Left lung (tissue), 10 donors: ENCODE results near the gene DDX59. TPM values are rescaled to one million over a fixed set of nuclear protein-coding genes. Genes with fewer than 3 reads are reported as not detected.

Experiments
- ATAC-seq: fragments of 200-7000 bp; cut with Tn5 transposase; one replicate; pipeline ENCODE4 v1.9.1; 2020; ENCODE audit warnings: moderate library complexity
- DNase-seq, 4 donors: peaks; one replicate each; pipeline ENCODE4 v3.0.0-alpha.2; 2013 to 2020
- H3K27ac ChIP-seq, 2 donors: fragments of 200-600 bp; sonication (generic) in 1 of 2; one replicate each; pipeline versions ENCODE4 v1.5.0 to v1.8.0; 2020 to 2021
- H3K27me3 ChIP-seq, 2 donors: fragments of 200-600 bp; sonication (generic) in 1 of 2; one replicate each; pipeline versions ENCODE4 v1.5.0 to v1.8.0; 2020 to 2021
- H3K36me3 ChIP-seq, 2 donors: fragments of 200-600 bp; sonication (generic) in 1 of 2; one replicate each; pipeline versions ENCODE4 v1.5.0 to v1.8.0; 2020 to 2021
- H3K4me1 ChIP-seq, 2 donors: fragments of 200-600 bp; one replicate each; pipeline ENCODE4 v1.8.0; 2021
- H3K4me3 ChIP-seq, 2 donors: fragments of 200-600 bp; sonication (generic) in 1 of 2; one replicate each; pipeline versions ENCODE4 v1.5.0 to v1.8.0; 2020 to 2021; ENCODE audit warnings: mild to moderate bottlenecking in 1 of 2
- H3K9me3 ChIP-seq, 2 donors: fragments of 200-600 bp; sonication (generic) in 1 of 2; one replicate each; pipeline versions ENCODE4 v1.5.0 to v1.8.0; 2020 to 2021
- CTCF ChIP-seq, 2 donors: fragments of 200-600 bp; sonication (generic) in 1 of 2; IDR thresholded peaks; one replicate each; pipeline versions ENCODE4 v1.5.0 to v1.8.0; 2021; ENCODE audit warnings: antibody characterized with exemption in 2 of 2
- intact Hi-C, 2 donors: fragments of 100-400 bp; cut with DNase I; formaldehyde crosslinking; loops; one replicate each; pipeline versions ENCODE4 v1.11.2 to v1.14.2; 2022
- polyA plus RNA-seq, 6 donors: library from polyadenylated mRNA; unstranded; fragments of 120-200 nt; gene quantifications; one replicate each; pipeline ENCODE4 v1.2.1, GENCODE V29; 2013; ENCODE audit not compliant: insufficient read length in 6 of 6
- total RNA-seq, 2 donors: library from RNA; stranded (reverse); fragmentation: NEBNext Ultra II Directional; extraction: Animal tissue kit (Norgen Biotek cat#: 25700); gene quantifications; one replicate each; pipeline ENCODE4 v1.2.1, GENCODE V29; 2021
- donor health status: DM: no; HTN: yes; CAD: no.
- donor health status: DM: no; HTN: no; CAD: no.

DDX59 gene
- total and polyA plus RNA-seq, 8 donors: 15.4 to 36.4 (median 31.3) TPM

GRCh38 chr1:200654660-200655059 lies 15.0 kb downstream of the DDX59 start:
- H3K4me1 ChIP-seq: peaks cover 0 to 6% of the 10 kb centered on the region in 2 donors
- TF ChIP-seq CTCF (IDR thresholded peaks at IDR 0.05): no peak
- H3K27ac ChIP-seq: peak overlapping the region in 1 of 2 donors; percentile 28
- H3K4me3 ChIP-seq: no peak overlapping the region
- DNase-seq: no peak
- no peaks in the 10 kb centered on the region for H3K27me3 ChIP-seq
- H3K9me3 ChIP-seq: no peaks in the 10 kb centered on the region
- ATAC-seq: no peak
- intact Hi-C loops: no loop called here
- H3K36me3 ChIP-seq: peaks cover 0 to 96% of the 10 kb centered on the region in 2 donors

- no peak overlapping the region for H3K4me3 ChIP-seq
- intact Hi-C loops: no loop called here
- TF ChIP-seq CTCF (IDR thresholded peaks at IDR 0.05): no peak
- H3K4me1 ChIP-seq: peaks cover 0 to 6% of the 10 kb centered on the region in 2 donors
- no peaks in the 10 kb centered on the region for H3K27me3 ChIP-seq
- H3K9me3 ChIP-seq: no peaks in the 10 kb centered on the region
- H3K36me3 ChIP-seq: peaks cover 0 to 97% of the 10 kb centered on the region in 2 donors
- H3K27ac ChIP-seq: no peak overlapping the region
- no peak for DNase-seq
- no peak for ATAC-seq
Measured at GRCh38 chr1:200653022-200653462, 16.7 kb downstream of the DDX59 start.

GRCh38 chr1:200652378-200652777 lies 17.3 kb downstream of the DDX59 start:
- Histone ChIP-seq H3K27ac (no peak overlapping the region), H3K36me3 (peaks cover 0 to 97% of the 10 kb centered on the region in 2 donors), H3K4me1 (peaks cover 0 to 6% of the 10 kb centered on the region in 2 donors), H3K9me3 (no peaks in the 10 kb centered on the region), H3K4me3 (no peak overlapping the region), H3K27me3 (no peaks in the 10 kb centered on the region)
- DNase-seq: no peak
- intact Hi-C loops: no loop called here
- no peak for TF ChIP-seq CTCF (IDR thresholded peaks at IDR 0.05)
- ATAC-seq: no peak

GRCh38 chr1:200646515-200646914 lies 23.2 kb downstream of the DDX59 start:
- Histone ChIP-seq H3K27ac (no peak overlapping the region), H3K4me3 (no peak overlapping the region), H3K4me1 (peaks cover 0 to 16% of the 10 kb centered on the region in 2 donors), H3K9me3 (no peaks in the 10 kb centered on the region), H3K27me3 (no peaks in the 10 kb centered on the region), H3K36me3 (peaks cover 2 to 84% of the 10 kb centered on the region in 2 donors)
- TF ChIP-seq CTCF (IDR thresholded peaks at IDR 0.05): no peak
- DNase-seq (no peak), ATAC-seq (no peak)
- intact Hi-C loops: no loop called here

- ATAC-seq: no peak
- Histone ChIP-seq H3K4me3 (no peak overlapping the region), H3K9me3 (no peaks in the 10 kb centered on the region), H3K36me3 (peaks cover 2 to 59% of the 10 kb centered on the region in 2 donors), H3K27me3 (no peaks in the 10 kb centered on the region), H3K27ac (no peak overlapping the region), H3K4me1 (peaks cover 0 to 37% of the 10 kb centered on the region in 2 donors)
- no peak for DNase-seq
- no peak for TF ChIP-seq CTCF (IDR thresholded peaks at IDR 0.05)
- intact Hi-C loops: no loop called here
Measured at GRCh38 chr1:200644021-200644420, 25.7 kb downstream of the DDX59 start.
